ENCODE measurements around the gene PAQR9. TPM values are rescaled to one million over a fixed set of nuclear protein-coding genes. Genes with fewer than 3 reads are reported as not detected.

The PAQR9 gene
- total and polyA plus RNA-seq, 2 of the 13 experiments (the other 11 are each of a cell fraction or from before 2014, with no cell fraction given), result 3.7 to 10.3 TPM

- TF ChIP-seq, protein P1, sequence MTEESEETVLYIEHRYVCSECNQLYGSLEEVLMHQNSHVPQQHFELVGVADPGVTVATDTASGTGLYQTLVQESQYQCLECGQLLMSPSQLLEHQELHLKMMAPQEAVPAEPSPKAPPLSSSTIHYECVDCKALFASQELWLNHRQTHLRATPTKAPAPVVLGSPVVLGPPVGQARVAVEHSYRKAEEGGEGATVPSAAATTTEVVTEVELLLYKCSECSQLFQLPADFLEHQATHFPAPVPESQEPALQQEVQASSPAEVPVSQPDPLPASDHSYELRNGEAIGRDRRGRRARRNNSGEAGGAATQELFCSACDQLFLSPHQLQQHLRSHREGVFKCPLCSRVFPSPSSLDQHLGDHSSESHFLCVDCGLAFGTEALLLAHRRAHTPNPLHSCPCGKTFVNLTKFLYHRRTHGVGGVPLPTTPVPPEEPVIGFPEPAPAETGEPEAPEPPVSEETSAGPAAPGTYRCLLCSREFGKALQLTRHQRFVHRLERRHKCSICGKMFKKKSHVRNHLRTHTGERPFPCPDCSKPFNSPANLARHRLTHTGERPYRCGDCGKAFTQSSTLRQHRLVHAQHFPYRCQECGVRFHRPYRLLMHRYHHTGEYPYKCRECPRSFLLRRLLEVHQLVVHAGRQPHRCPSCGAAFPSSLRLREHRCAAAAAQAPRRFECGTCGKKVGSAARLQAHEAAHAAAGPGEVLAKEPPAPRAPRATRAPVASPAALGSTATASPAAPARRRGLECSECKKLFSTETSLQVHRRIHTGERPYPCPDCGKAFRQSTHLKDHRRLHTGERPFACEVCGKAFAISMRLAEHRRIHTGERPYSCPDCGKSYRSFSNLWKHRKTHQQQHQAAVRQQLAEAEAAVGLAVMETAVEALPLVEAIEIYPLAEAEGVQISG (CRISPR knock-in tag; IDR thresholded peaks at IDR 0.05), result peak; percentile 72
- TF ChIP-seq YY1 (IDR thresholded peaks at IDR 0.05; ENCODE audit: insufficient read depth, insufficient replicate concordance, low read depth, low read length) (peak; percentile 43), ZNF350 (CRISPR knock-in tag; IDR thresholded peaks at IDR 0.05; ENCODE audit: borderline replicate concordance, low read depth) (peak; percentile 48; the same call in 1 of the 2 replicates), MYC (CRISPR knock-in tag; IDR thresholded peaks at IDR 0.05; ENCODE audit: borderline replicate concordance) (peak; percentile 81), FOXO1 (CRISPR knock-in tag; IDR thresholded peaks at IDR 0.05) (peak; percentile 52), ZFP1 (CRISPR knock-in tag; IDR thresholded peaks at IDR 0.05) (no peak), RNF2 (conservative IDR thresholded peaks at IDR 0.05; ENCODE audit: low read depth) (no peak), ONECUT2 (CRISPR knock-in tag; IDR thresholded peaks at IDR 0.05) (0 out of 2 replicates have a peak, but pooled peaks have one; percentile 47), ZNF772 (CRISPR knock-in tag; IDR thresholded peaks at IDR 0.05) (0 out of 2 replicates have a peak, but pooled peaks have one; percentile 18), ZXDC (CRISPR knock-in tag; IDR thresholded peaks at IDR 0.05) (0 out of 2 replicates have a peak, but pooled peaks have one; percentile 47), E2F5 (CRISPR knock-in tag; conservative IDR thresholded peaks at IDR 0.05) (0 out of 2 replicates have a peak, but pooled peaks have one; percentile 29), GATAD1 (CRISPR knock-in tag; IDR thresholded peaks at IDR 0.05) (0 out of 2 replicates have a peak, but pooled peaks have one; percentile 9), ZNF781 (CRISPR knock-in tag; IDR thresholded peaks at IDR 0.05; ENCODE audit: borderline replicate concordance, not compliant biosample characterization) (no peak)
- TF ChIP-seq, protein P2, sequence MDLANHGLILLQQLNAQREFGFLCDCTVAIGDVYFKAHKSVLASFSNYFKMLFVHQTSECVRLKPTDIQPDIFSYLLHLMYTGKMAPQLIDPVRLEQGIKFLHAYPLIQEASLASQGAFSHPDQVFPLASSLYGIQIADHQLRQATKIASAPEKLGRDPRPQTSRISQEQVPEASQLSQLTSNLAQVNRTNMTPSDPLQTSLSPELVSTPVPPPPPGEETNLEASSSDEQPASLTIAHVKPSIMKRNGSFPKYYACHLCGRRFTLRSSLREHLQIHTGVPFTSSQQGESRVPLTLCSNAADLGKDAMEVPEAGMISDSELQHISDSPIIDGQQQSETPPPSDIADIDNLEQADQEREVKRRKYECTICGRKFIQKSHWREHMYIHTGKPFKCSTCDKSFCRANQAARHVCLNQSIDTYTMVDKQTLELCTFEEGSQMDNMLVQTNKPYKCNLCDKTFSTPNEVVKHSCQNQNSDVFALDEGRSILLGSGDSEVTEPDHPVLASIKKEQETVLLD (CRISPR knock-in tag; IDR thresholded peaks at IDR 0.05; ENCODE audit: low read depth), result peak; percentile 71
Observed at GRCh38 chr3:142963516-142964448, at the start of gene PAQR9 (continued).
